ENCODE data around the gene GPR132. TPM values are rescaled to one million over a fixed set of nuclear protein-coding genes. Genes with fewer than 3 reads are reported as not detected.

The GPR132 gene
- total RNA-seq, 1 donor from 2014 or later = 0.57 TPM

GRCh38 chr14:105058521-105059034 lies 6.7 kb downstream of the GPR132 start:
- Mint-ChIP-seq H3K27me3 (peaks cover 3% of the 10 kb centered on the region), H3K27ac (no peak overlapping the region), H3K9me3 (ENCODE audit: low read depth) (no peaks in the 10 kb centered on the region), H3K4me3 (ENCODE audit: low read depth) (no peak overlapping the region), H3K4me1 (ENCODE audit: low read depth) (peaks cover 5% of the 10 kb centered on the region), H3K36me3 (ENCODE audit: insufficient read depth) (no peaks in the 10 kb centered on the region)
- DNase-seq (ENCODE audit: low spot score, unreplicated experiment) = no peak
- TF ChIP-seq CTCF (IDR thresholded peaks at IDR 0.05; ENCODE audit: unreplicated experiment) = no peak

- no peak for TF ChIP-seq CTCF (IDR thresholded peaks at IDR 0.05; ENCODE audit: unreplicated experiment)
- no peak overlapping the region for H3K4me3 Mint-ChIP-seq (ENCODE audit: low read depth)
- no peaks in the 10 kb centered on the region for H3K36me3 Mint-ChIP-seq (ENCODE audit: insufficient read depth)
- DNase-seq (ENCODE audit: low spot score, unreplicated experiment) = no peak
- no peak overlapping the region for H3K27ac Mint-ChIP-seq
- H3K4me1 Mint-ChIP-seq (ENCODE audit: low read depth) = peaks cover 8% of the 10 kb centered on the region
- no peaks in the 10 kb centered on the region for H3K9me3 Mint-ChIP-seq (ENCODE audit: low read depth)
- H3K27me3 Mint-ChIP-seq = peaks cover 8% of the 10 kb centered on the region
Observed at GRCh38 chr14:105056303-105056831, 8.9 kb downstream of the GPR132 start.

GRCh38 chr14:105055736-105056302 lies 9.4 kb downstream of the GPR132 start:
- TF ChIP-seq CTCF (IDR thresholded peaks at IDR 0.05; ENCODE audit: unreplicated experiment) = no peak
- H3K27ac Mint-ChIP-seq = no peak overlapping the region
- no peak for DNase-seq (ENCODE audit: low spot score, unreplicated experiment)

GRCh38 chr14:105055334-105055733 lies 9.9 kb downstream of the GPR132 start:
- Mint-ChIP-seq H3K36me3 (ENCODE audit: insufficient read depth) (no peaks in the 10 kb centered on the region), H3K4me3 (ENCODE audit: low read depth) (no peak overlapping the region), H3K27ac (no peak overlapping the region), H3K9me3 (ENCODE audit: low read depth) (no peaks in the 10 kb centered on the region), H3K27me3 (peaks cover 12% of the 10 kb centered on the region), H3K4me1 (ENCODE audit: low read depth) (peaks cover 8% of the 10 kb centered on the region)
- DNase-seq (ENCODE audit: low spot score, unreplicated experiment) = no peak
- TF ChIP-seq CTCF (IDR thresholded peaks at IDR 0.05; ENCODE audit: unreplicated experiment) = no peak

More at GRCh38 chr14:105055736-105056302, 9.4 kb downstream of the GPR132 start:
- Mint-ChIP-seq H3K27me3 (peaks cover 12% of the 10 kb centered on the region), H3K9me3 (ENCODE audit: low read depth) (no peaks in the 10 kb centered on the region), H3K4me3 (ENCODE audit: low read depth) (no peak overlapping the region), H3K36me3 (ENCODE audit: insufficient read depth) (no peaks in the 10 kb centered on the region), H3K4me1 (ENCODE audit: low read depth) (peaks cover 8% of the 10 kb centered on the region)

GRCh38 chr14:105053996-105054395 lies 11.2 kb downstream of the GPR132 start:
- TF ChIP-seq CTCF (IDR thresholded peaks at IDR 0.05; ENCODE audit: unreplicated experiment) = no peak
- no peaks in the 10 kb centered on the region for H3K36me3 Mint-ChIP-seq (ENCODE audit: insufficient read depth)
- no peak for DNase-seq (ENCODE audit: low spot score, unreplicated experiment)
- no peak overlapping the region for H3K27ac Mint-ChIP-seq
- no peaks in the 10 kb centered on the region for H3K9me3 Mint-ChIP-seq (ENCODE audit: low read depth)
- peaks cover 12% of the 10 kb centered on the region for H3K27me3 Mint-ChIP-seq
- peaks cover 3% of the 10 kb centered on the region for H3K4me1 Mint-ChIP-seq (ENCODE audit: low read depth)
- H3K4me3 Mint-ChIP-seq (ENCODE audit: low read depth) = no peak overlapping the region
